Measurements from ENCODE around the gene RBCK1. TPM values are rescaled to one million over a fixed set of nuclear protein-coding genes. Genes with fewer than 3 reads are reported as not detected.

The RBCK1 gene
- total and polyA plus RNA-seq, 4 donors = 58.3 to 108 (median 98.7) TPM

GRCh38 chr20:480044-480443 lies 71.9 kb downstream of the RBCK1 start:
- Histone ChIP-seq H3K4me3 (no peak overlapping the region), H3K9me3 (ENCODE audit: control insufficient read depth in 4 of 4, insufficient read depth in 3 of 4, low read length in 3 of 4) (no peaks in the 10 kb centered on the region), H3K27me3 (ENCODE audit: control insufficient read depth in 3 of 3, insufficient read depth in 3 of 3, low read length in 2 of 3) (no peaks in the 10 kb centered on the region), H3K36me3 (ENCODE audit: control insufficient read depth in 4 of 4, insufficient read depth in 4 of 4, low read length in 4 of 4) (peaks cover 16 to 35% (median 22%) of the 10 kb centered on the region in 4 donors), H3K27ac (ENCODE audit: low read depth in 1 of 2, low read length in 1 of 2) (no peak overlapping the region), H3K4me1 (ENCODE audit: control insufficient read depth in 5 of 5, insufficient read depth in 5 of 5, low read length in 5 of 5) (peaks cover 0 to 3% (median 0%) of the 10 kb centered on the region in 5 donors), H3K9ac (ENCODE audit: insufficient read depth in 1 of 2, low read length in 2 of 2) (no peak overlapping the region)
- no peak for TF ChIP-seq CTCF (IDR thresholded peaks at IDR 0.05; ENCODE audit: control extremely low read depth, extremely low read depth)
- DNase-seq (no peak), ATAC-seq (ENCODE audit: insufficient read depth, low FRiP score) (no peak)
- 62 to 75% methylated on average over 3 of the region's 3 CpGs for WGBS, 2 donors

- peaks cover 21 to 41% (median 29%) of the 10 kb centered on the region in 4 donors for H3K36me3 ChIP-seq (ENCODE audit: control insufficient read depth in 4 of 4, insufficient read depth in 4 of 4, low read length in 4 of 4)
- DNase-seq (no peak), ATAC-seq (ENCODE audit: insufficient read depth, low FRiP score) (no peak)
- H3K27me3 ChIP-seq (ENCODE audit: control insufficient read depth in 3 of 3, insufficient read depth in 3 of 3, low read length in 2 of 3) = no peaks in the 10 kb centered on the region
- H3K4me3 ChIP-seq = no peak overlapping the region
- H3K27ac ChIP-seq (ENCODE audit: low read depth in 1 of 2, low read length in 1 of 2) = no peak overlapping the region
- no peaks in the 10 kb centered on the region for H3K9me3 ChIP-seq (ENCODE audit: control insufficient read depth in 4 of 4, insufficient read depth in 3 of 4, low read length in 3 of 4)
- peaks cover 0 to 2% (median 0%) of the 10 kb centered on the region in 5 donors for H3K4me1 ChIP-seq (ENCODE audit: control insufficient read depth in 5 of 5, insufficient read depth in 5 of 5, low read length in 5 of 5)
- no peak for TF ChIP-seq CTCF (IDR thresholded peaks at IDR 0.05; ENCODE audit: control extremely low read depth, extremely low read depth)
- 44 to 94% methylated on average over 1 of the region's 1 CpG for WGBS, 2 donors
- no peak overlapping the region for H3K9ac ChIP-seq (ENCODE audit: insufficient read depth in 1 of 2, low read length in 2 of 2)
Observed at GRCh38 chr20:481167-481566, 73.1 kb downstream of the RBCK1 start.

Small RNA genes within 50 kb of the gene (small RNA-seq; reads per million reads assigned to genes)
- not detected for gene RF00019 (ENCODE audit: low replicate concordance)

Other genes starting within 250 kb of the RBCK1 start
- gene DEFB128, start 218.6 kb upstream of the RBCK1 start, total RNA-seq = not detected
- not detected for gene DEFB128, start 218.6 kb upstream of the RBCK1 start, polyA plus RNA-seq
- gene DEFB129, start 181.0 kb upstream of the RBCK1 start, total RNA-seq = not detected
- not detected for gene DEFB129, start 181.0 kb upstream of the RBCK1 start, polyA plus RNA-seq
- gene DEFB132, start 150.6 kb upstream of the RBCK1 start, total RNA-seq = not detected
- gene DEFB132, start 150.6 kb upstream of the RBCK1 start, polyA plus RNA-seq = not detected
- 10 to 100 TPM; 14.4 to 22.4 TPM for gene C20orf96, start 117.5 kb upstream of the RBCK1 start, total RNA-seq
- 1 to 10 TPM; 5.2 to 6.6 TPM for gene C20orf96, start 117.5 kb upstream of the RBCK1 start, polyA plus RNA-seq
- gene ZCCHC3, start 110.7 kb upstream of the RBCK1 start, total RNA-seq = 10 to 100 TPM; 15.3 to 27.8 TPM
- gene ZCCHC3, start 110.7 kb upstream of the RBCK1 start, polyA plus RNA-seq = 10 to 100 TPM; 10.4 to 12.0 TPM
- 10 to 100 TPM in 1 of 2 donors, 1 to 10 TPM in 1; 6.8 to 15.9 TPM for gene SOX12, start 82.7 kb upstream of the RBCK1 start, total RNA-seq
- 1 to 10 TPM; 2.7 to 4.1 TPM for gene SOX12, start 82.7 kb upstream of the RBCK1 start, polyA plus RNA-seq
- 10 to 100 TPM; 15.3 to 43.7 TPM for gene NRSN2, start 61.2 kb upstream of the RBCK1 start, total RNA-seq
- gene NRSN2, start 61.2 kb upstream of the RBCK1 start, polyA plus RNA-seq = 10 to 100 TPM; 22.5 to 34.7 TPM
- gene TRIB3, start 27.5 kb upstream of the RBCK1 start, total RNA-seq = 10 to 100 TPM in 1 of 2 donors, 1 to 10 TPM in 1; 7.6 to 39.4 TPM
- 10 to 100 TPM; 29.9 to 36.5 TPM for gene TRIB3, start 27.5 kb upstream of the RBCK1 start, polyA plus RNA-seq
- 10 to 100 TPM; 33.8 to 42.4 TPM for gene TBC1D20, start 54.2 kb downstream of the RBCK1 start, total RNA-seq
- 10 to 100 TPM; 15.7 to 20.6 TPM for gene TBC1D20, start 54.2 kb downstream of the RBCK1 start, polyA plus RNA-seq
- gene CSNK2A1, start 135.5 kb downstream of the RBCK1 start, total RNA-seq = 100 to 1,000 TPM in 1 of 2 donors, 10 to 100 TPM in 1; 83.5 to 186 TPM
- 10 to 100 TPM; 20.5 to 37.9 TPM for gene CSNK2A1, start 135.5 kb downstream of the RBCK1 start, polyA plus RNA-seq
- under 1 TPM in 1 of 2 donors, not detected in 1; 0.82 TPM for gene TCF15, start 202.0 kb downstream of the RBCK1 start, total RNA-seq
- gene TCF15, start 202.0 kb downstream of the RBCK1 start, polyA plus RNA-seq = under 1 TPM; 0.28 to 0.40 TPM
- 10 to 100 TPM in 1 of 2 donors, 1 to 10 TPM in 1; 6.1 to 32.7 TPM for gene SRXN1, start 244.9 kb downstream of the RBCK1 start, total RNA-seq
- 10 to 100 TPM; 17.9 to 47.4 TPM for gene SRXN1, start 244.9 kb downstream of the RBCK1 start, polyA plus RNA-seq

All from lung (tissue), 13 donors.